Measurements from ENCODE around the gene WDR81.

WDR81 gene

DNA sequence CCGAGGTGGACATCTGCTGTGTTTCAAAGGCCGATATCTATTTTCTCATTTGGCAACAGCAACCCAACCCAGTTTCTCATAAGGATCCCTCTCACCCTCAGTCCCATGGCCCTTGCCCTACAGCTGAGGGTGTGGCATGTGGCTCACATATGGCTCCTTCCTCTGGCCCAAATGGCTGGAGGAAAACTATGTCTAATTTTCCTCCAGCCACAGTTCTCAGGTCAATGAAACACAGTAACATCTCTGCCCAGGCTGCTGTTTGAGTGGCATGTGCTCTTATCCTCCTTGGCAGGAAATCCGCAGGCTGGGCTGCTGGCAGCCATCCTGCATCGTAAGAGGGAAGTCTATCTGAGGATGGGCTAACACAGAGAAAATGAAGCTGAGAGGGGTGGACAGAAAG is 61.4 kb downstream of the WDR81 start:
- no peak for DNase-seq

DNA sequence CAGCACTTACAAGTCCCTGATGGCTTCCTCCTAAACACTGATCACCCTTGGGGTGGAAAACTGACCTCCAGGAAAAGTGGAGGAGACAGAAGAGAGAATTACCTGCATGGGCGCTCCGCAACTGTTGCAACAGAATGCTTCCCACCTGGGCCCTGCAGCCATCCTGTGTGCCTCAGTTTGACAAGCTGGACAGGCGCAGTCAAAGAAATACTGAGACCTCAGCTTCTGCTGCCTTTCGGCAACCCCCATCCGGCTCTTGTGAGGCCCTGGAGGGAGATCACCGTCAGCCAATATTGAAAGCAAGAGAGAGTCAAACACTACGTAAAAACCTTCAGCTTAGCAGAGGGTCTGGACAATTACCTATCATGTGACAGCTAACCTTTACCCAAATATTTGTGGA is 62.2 kb downstream of the WDR81 start:
- DNase-seq, result no peak

DNA sequence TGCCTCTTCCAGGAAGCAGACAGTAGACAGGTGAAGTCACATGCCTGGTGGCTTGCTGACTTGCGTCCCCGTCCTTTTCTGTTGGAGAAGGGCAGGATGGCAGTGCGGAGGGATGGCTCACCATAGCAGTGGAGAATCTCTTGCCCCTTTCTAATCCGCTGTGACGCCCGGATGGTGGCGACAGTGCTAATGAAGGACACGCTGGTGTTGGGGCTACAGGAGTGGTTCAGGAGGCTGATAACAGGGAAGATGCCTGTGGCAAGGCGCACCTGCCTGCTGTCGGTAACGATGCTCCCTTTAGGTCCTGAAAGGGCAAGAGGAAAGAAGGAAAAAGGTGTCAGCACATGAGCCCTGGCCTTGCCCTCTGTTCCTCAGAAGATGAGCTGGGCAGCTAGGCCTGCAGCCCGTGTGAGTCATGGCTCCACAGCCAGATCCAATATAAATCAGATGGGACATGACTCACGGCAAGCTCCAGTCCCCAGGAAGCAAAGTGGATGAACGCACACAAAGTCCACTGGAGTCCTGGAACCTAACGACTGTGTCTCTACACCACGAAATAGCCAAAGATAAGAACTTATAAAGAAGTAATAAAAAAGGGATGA is 62.9 kb downstream of the WDR81 start:
- DNase-seq, result no peak

Data from stimulated activated CD4-positive, alpha-beta T cell treated with anti-CD3 and anti-CD28 coated beads, Interleukin-2, amount 100 ng/mL, for 48 hours (primary cell).